Duodenal mucosa (tissue), 2 donors: ENCODE measurements around the gene ACYP2.
"Not testable (repeated sequence)": the region's sequence is repeated elsewhere in the genome, so short reads cannot be mapped to it uniquely, and the experiment has no call there.

ENCODE experiments used
- H3K27ac ChIP-seq: one replicate; pipeline ENCODE4 v1.7.0; 2013; ENCODE audit warnings: low read depth, low read length
- H3K27me3 ChIP-seq, 2 donors: one replicate each; pipeline ENCODE4 v1.7.0; 2013; ENCODE audit warnings: low read length in 2 of 2, control low read depth in 1 of 2; ENCODE audit not compliant: insufficient read depth in 2 of 2, control insufficient read depth in 1 of 2
- H3K36me3 ChIP-seq, 2 donors: one replicate each; pipeline ENCODE4 v1.7.0; 2013; ENCODE audit warnings: low read length in 2 of 2, control low read depth in 1 of 2; ENCODE audit not compliant: insufficient read depth in 2 of 2, control insufficient read depth in 1 of 2
- H3K4me1 ChIP-seq, 2 donors: one replicate each; pipeline ENCODE4 v1.7.0; 2013; ENCODE audit warnings: low read length in 2 of 2, control low read depth in 1 of 2; ENCODE audit not compliant: insufficient read depth in 2 of 2, control insufficient read depth in 1 of 2
- H3K4me3 ChIP-seq, 2 donors: one replicate each; pipeline ENCODE4 v1.7.0; 2013; ENCODE audit warnings: low read length in 2 of 2, low read depth in 1 of 2
- H3K9ac ChIP-seq, 2 donors: one replicate each; pipeline ENCODE4 v1.7.0; 2013; ENCODE audit warnings: low read length in 2 of 2, low read depth in 1 of 2
- H3K9me3 ChIP-seq, 2 donors: one replicate each; pipeline ENCODE4 v1.7.0; 2013; ENCODE audit warnings: low read length in 2 of 2, control low read depth in 1 of 2; ENCODE audit not compliant: control insufficient read depth in 1 of 2

ACYP2 gene

DNA sequence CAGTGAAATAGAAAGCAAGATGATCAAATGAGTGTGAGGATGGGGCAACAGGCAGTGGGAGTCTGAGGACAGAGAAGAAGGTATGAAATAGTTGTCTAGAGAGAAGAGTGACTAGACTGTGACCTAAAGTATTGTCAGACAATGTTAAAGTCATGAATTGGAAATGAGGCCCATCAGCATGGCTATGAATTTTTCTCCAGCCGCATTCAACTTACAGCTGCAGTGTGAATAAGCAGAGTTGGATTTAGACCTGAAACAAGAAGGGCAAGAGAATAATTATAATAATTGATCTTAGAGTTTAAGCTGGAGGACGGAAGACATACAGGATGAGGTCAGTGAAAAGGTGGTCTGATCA is 144.8 kb downstream of the ACYP2 start:
- Histone ChIP-seq H3K4me1 (peaks cover 0 to 5% of the 10 kb centered on the region in 2 donors), H3K9me3 (no peaks in the 10 kb centered on the region), H3K36me3 (no peaks in the 10 kb centered on the region), H3K27me3 (no peaks in the 10 kb centered on the region), H3K4me3 (no peak overlapping the region), H3K27ac (no peak overlapping the region), H3K9ac (no peak overlapping the region)

DNA sequence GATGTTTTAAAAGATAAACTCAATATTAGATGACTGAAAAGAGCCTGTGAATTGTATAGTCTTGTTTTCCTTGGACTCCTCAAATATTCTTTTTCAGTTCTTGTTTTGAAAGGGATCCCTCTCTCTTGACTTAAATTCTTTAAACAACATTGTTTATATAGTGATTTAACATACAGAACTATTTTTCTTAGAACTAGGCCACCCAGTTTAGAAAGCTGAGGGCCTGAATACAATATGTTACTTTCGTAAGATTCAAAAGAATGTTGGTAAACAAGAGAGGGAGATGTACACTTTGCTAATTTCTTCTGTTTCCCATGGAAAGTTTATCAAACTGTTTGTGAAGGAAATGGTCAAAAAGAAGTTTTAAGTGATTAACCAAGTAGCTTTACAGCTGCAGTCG is 146.1 kb downstream of the ACYP2 start:
- no peaks in the 10 kb centered on the region for H3K9me3 ChIP-seq
- peaks cover 0 to 5% of the 10 kb centered on the region in 2 donors for H3K4me1 ChIP-seq
- no peak overlapping the region for H3K9ac ChIP-seq
- no peaks in the 10 kb centered on the region for H3K27me3 ChIP-seq
- H3K36me3 ChIP-seq, result no peaks in the 10 kb centered on the region
- H3K27ac ChIP-seq, result no peak overlapping the region
- H3K4me3 ChIP-seq, result no peak overlapping the region

DNA sequence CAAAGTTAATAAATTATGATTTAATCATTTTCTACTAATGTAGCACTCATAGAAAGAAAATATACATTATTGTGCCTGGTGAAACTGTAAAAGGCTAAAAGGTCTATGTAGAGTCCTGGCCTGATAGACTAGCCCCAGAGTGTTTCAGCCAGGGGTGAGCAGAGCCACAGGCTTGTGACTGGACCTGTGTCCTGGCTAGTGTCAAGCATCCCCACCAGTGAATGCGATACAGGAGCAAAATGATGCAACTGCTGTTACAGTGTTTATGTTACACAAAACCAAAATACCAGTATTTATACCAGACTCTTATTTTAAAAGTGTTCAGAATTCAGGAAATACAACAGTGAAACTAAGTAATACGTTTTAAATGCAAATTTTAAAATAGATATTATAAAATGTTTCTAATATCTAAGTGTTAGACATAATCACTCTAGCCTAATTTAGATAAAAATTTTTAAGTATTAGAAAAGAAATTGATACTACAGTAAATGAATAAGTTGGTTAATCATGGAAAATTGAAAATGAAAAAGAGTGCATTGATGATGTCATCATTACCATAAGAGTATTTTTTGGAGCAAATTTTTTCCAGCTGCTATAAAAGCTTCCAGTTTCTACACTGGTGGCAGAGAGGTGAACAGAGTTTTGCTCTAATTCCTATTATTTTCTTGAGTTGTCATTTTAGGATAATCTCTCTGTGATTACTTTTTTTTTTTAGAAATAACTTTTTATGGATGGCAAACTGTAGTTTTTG is 146.8 kb downstream of the ACYP2 start:
- H3K9me3 ChIP-seq, result no peaks in the 10 kb centered on the region
- peaks cover 0 to 5% of the 10 kb centered on the region in 2 donors for H3K4me1 ChIP-seq
- no peak overlapping the region for H3K9ac ChIP-seq
- no peaks in the 10 kb centered on the region for H3K27me3 ChIP-seq
- no peaks in the 10 kb centered on the region for H3K36me3 ChIP-seq
- H3K27ac ChIP-seq, result no peak overlapping the region
- no peak overlapping the region for H3K4me3 ChIP-seq

DNA sequence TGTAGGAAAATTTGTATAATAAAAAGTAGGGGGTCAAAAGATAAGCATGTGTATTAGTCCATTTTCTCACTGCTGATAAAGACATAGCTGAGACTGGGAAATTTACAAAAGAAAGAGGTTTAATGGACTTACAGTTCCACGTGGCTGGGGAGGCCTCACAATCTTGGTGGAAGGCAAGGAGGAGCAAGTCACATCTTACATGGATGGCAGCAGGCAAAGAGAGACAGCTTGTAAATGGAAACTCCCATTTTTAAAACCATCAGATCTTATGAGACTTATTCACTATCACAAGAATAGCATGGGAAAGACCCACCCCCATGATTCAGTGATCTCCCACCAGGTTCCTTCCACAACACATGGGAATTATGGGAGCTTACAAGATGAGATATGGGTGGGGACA is 149.7 kb downstream of the ACYP2 start:
- not testable (repeated sequence) for H3K9ac ChIP-seq, H3K27ac ChIP-seq, H3K36me3 ChIP-seq, H3K4me3 ChIP-seq, H3K4me1 ChIP-seq, H3K9me3 ChIP-seq, H3K27me3 ChIP-seq

DNA sequence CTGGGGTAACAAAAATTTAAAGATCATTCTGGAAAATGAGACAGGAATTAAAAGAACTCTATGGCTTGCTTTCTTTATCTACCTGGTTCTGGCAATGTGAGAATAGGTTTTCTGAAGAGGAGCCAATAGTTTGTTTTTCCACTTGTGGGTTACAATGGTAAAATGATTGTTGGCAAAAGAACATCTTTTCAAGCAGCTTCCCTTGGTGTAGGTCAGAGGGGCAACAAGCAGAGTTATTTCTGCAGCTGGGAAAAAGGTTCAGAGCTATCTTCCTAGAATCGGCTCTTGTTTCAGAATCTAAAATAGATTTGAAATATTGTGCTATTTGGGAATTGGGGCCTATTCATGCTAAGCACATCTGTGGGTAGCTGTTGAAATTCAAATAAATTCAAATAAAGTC is 152.2 kb downstream of the ACYP2 start:
- no peaks in the 10 kb centered on the region for H3K9me3 ChIP-seq
- H3K27me3 ChIP-seq, result no peaks in the 10 kb centered on the region
- no peak overlapping the region for H3K27ac ChIP-seq
- H3K4me1 ChIP-seq, result peaks cover 0 to 3% of the 10 kb centered on the region in 2 donors
- H3K36me3 ChIP-seq, result no peaks in the 10 kb centered on the region
- H3K4me3 ChIP-seq, result no peak overlapping the region
- no peak overlapping the region for H3K9ac ChIP-seq

DNA sequence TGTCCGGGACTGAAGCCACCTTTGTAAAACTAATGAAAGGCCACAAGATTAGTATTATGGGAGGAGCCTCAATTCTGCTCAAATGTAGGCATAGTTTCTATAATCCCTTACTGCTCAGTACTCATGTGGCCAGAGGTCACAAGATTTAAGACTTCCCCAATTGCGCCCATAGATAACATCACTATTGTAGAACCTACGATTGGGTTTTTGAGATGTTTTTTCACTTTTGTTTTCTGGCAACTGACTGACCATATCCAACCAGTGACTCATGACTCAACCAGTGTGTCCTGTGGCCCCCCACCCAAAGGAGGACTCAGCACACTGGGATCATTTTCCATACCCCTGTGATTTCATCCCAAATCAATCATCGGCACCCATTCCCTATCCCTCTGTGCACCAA is 155.8 kb downstream of the ACYP2 start:
- Histone ChIP-seq H3K4me3 (no peak overlapping the region), H3K36me3 (no peaks in the 10 kb centered on the region), H3K27me3 (no peaks in the 10 kb centered on the region), H3K9ac (no peak overlapping the region), H3K4me1 (peaks cover 0 to 3% of the 10 kb centered on the region in 2 donors), H3K27ac (no peak overlapping the region), H3K9me3 (no peaks in the 10 kb centered on the region)

DNA sequence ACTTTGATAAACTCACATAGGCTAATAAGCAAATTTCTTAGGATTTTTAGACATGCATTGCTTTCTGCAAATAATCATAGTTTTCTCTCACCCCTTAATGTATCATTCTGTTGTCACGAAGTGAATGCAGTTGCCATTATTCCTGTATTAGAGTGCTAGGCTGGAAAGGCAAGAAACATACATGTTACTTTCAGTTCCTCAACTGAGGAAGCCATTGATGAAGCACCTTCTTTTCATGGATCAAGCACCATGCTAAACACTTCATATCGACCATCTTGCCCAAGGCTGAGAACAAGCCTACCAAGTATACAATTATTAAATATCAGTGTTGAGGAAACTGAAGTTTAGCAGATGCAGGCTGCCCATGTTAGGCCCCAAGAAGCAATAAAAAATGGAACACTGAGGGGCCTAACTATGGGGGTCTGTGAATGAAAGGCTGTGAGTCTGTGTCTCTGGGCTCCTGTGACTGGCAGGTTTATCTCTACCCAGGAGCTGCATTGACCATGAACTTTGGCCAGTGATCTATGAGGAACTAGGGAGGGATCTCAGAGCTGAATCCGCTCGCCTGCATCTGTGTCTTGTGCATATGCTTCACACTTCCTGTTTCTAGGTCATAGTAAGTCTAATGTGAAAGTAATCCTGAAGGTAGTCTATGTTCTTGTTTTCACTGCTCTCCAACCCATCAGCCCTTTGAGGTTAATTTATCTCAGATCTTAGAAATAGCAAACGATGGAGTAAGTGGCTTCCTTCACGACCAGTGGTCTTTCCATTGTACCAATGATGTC is 156.6 kb downstream of the ACYP2 start:
- Histone ChIP-seq H3K36me3 (no peaks in the 10 kb centered on the region), H3K9me3 (no peaks in the 10 kb centered on the region), H3K27ac (no peak overlapping the region), H3K4me1 (peaks cover 0 to 3% of the 10 kb centered on the region in 2 donors), H3K27me3 (no peaks in the 10 kb centered on the region), H3K9ac (no peak overlapping the region), H3K4me3 (no peak overlapping the region)

GRCh38 chr2:54274781-54275242 is 159.4 kb downstream of the ACYP2 start:
- H3K4me3 ChIP-seq, result no peak overlapping the region
- H3K4me1 ChIP-seq, result peaks cover 0 to 3% of the 10 kb centered on the region in 2 donors
- H3K36me3 ChIP-seq, result no peaks in the 10 kb centered on the region
- no peaks in the 10 kb centered on the region for H3K27me3 ChIP-seq
- no peak overlapping the region for H3K9ac ChIP-seq
- no peak overlapping the region for H3K27ac ChIP-seq
- H3K9me3 ChIP-seq, result no peaks in the 10 kb centered on the region

- peaks cover 0 to 3% of the 10 kb centered on the region in 2 donors for H3K4me1 ChIP-seq
- no peak overlapping the region for H3K27ac ChIP-seq
- no peak overlapping the region for H3K4me3 ChIP-seq
- no peak overlapping the region for H3K9ac ChIP-seq
- H3K36me3 ChIP-seq, result no peaks in the 10 kb centered on the region
- no peaks in the 10 kb centered on the region for H3K27me3 ChIP-seq
- H3K9me3 ChIP-seq, result no peaks in the 10 kb centered on the region
These were observed 160.1 kb downstream of the ACYP2 start for GRCh38 chr2:54275541-54275940.

DNA sequence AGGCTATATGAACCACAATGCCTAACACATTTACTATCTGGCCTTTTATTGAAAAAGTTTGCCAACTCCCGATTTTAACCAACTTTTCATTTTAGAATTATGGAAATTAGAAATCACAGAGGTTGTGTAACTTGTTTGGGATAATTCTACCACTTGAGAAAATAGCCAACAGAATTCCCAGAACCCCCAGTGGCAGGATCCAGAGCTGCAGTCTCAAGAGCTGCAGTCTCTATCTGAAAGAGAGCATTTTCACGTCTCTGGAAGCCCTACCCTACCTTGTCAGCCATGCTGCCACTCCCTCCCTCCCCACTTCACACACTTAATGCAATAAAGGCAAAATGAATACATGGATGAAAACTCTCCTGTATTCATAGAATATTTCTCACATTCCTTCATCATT is 164.0 kb downstream of the ACYP2 start:
- Histone ChIP-seq H3K36me3 (no peaks in the 10 kb centered on the region), H3K9me3 (no peaks in the 10 kb centered on the region), H3K9ac (no peak overlapping the region), H3K27ac (no peak overlapping the region), H3K4me1 (no peaks in the 10 kb centered on the region), H3K27me3 (no peaks in the 10 kb centered on the region), H3K4me3 (no peak overlapping the region)
